HG03175 (cell line): ENCODE measurements around the gene TAX1BP3.

Source experiments
- ATAC-seq: cut with Tn5 transposase; IDR thresholded peaks from one replicate; pipeline ENCODE4 v1.9.1; 2021; ENCODE audit warnings: mild to moderate bottlenecking, moderate library complexity; ENCODE audit not compliant: unreplicated experiment

TAX1BP3 gene

GRCh38 chr17:3688852-3689261, 20.5 kb upstream of the TAX1BP3 start:
- no peak for ATAC-seq

GRCh38 chr17:3688027-3688553, 19.7 kb upstream of the TAX1BP3 start:
- ATAC-seq, result no peak

DNA sequence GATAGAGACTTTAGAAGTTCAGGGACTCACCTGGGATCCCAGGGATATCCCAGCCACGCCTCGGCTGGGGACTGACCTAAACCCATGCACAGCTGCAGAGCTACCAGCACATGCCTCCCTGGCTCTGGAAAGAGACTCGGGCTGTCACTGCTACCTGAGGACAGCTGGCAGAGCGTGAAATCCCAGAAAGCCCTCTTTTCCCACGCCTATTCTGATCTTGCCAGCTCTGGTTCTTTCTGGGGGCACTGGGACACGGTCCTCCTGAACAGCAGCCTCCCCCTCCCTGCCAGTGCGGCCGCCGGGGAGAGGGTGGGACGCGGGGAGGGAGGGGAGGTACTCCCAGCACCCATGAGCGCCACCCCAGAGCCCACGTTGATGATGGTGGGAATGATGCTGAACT, 16.8 kb upstream of the TAX1BP3 start:
- no peak for ATAC-seq

DNA sequence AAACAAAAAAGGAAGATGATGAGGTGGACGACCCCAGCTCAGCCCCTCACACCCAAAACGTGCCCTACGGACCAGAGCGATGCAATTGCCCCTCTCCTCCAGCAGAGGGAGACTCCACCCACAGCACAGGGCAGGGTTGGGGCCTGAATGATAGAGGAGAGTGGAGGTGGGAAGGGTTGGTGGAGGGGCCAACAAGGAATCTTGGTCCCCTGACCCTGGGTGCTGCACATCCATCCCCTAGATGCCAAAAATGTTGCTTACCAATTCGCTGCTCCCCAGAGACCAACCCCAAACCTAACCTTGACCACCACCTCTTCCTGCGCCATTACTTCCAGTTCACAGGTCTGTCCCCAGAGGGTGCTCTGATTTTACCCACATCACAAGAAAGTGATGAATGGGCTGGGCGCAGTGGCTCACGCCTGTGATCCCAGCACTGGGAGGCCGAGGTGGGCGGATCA, 14.7 kb upstream of the TAX1BP3 start:
- no peak for ATAC-seq

GRCh38 chr17:3682033-3682432, 13.7 kb upstream of the TAX1BP3 start:
- no peak for ATAC-seq

- ATAC-seq, result no peak
These were observed 13.2 kb upstream of the TAX1BP3 start for GRCh38 chr17:3681565-3681964.

GRCh38 chr17:3681057-3681456, 12.7 kb upstream of the TAX1BP3 start:
- no peak for ATAC-seq

DNA sequence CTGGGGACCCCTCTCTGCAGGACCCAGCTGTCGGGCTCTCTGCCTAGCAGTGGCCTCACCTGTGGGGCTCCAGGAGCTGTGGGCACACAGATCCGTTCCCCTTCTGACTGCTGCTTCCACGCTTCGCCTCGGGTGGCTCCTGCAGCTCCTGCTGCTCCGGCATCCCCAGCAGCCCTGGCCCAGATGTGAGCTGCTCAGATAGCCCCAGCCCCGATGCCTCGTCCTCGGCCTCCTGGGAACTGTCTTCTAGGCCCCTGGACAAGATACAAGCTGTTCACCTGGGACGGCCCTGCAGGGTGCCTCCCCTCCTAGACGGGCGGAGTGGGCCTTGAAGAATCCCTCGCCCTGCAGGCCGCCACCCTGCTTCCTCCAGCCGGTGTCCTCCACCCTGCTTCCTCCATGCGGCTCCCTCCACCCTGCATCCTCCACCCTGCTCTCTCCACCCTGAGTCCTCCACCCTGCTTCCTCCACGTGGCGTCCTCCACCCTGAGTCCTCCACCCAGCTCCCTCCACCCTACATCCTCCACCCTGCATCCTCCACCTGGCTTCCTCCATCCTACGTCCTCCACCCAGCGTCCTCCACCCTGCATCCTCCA, 11.3 kb upstream of the TAX1BP3 start:
- ATAC-seq, result no peak

DNA sequence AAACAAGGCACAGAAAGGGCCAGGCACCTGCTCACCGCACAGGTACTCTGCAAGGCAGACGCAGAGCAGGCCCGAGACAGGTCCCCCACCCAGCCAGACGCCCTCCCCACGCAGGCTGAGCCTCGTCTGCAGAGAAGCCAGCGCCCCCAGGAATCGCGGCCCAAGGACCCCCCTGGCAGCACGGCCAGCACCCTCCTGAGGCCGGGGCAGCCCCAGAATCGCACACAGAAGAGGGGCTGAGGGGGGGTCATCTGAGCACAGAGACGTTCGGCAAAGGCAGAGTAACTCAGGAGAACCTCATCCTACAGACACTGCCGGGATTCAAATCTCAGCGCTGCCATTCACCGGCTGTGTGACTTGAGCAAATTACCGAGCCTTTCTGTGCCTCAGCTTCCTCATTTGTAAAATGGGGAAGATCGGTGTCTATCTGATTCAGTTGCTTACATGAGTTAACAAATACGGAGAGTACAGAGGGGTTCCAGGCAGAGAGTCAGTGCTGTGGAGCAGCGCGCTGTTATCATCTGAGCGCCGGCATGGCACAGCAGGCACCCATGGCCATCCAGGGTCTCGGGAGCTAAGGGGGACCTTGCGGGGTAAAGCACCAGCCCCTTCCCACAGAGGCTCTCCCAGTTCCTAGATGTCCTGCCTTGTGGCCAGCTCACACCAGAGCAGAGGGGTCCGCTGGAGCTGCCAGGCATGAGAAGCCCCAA, 10.6 kb upstream of the TAX1BP3 start:
- no peak for ATAC-seq

- ATAC-seq, result no peak
These were observed 9.9 kb upstream of the TAX1BP3 start for GRCh38 chr17:3678095-3678820.

GRCh38 chr17:3675886-3676285, 7.5 kb upstream of the TAX1BP3 start:
- no peak for ATAC-seq

DNA sequence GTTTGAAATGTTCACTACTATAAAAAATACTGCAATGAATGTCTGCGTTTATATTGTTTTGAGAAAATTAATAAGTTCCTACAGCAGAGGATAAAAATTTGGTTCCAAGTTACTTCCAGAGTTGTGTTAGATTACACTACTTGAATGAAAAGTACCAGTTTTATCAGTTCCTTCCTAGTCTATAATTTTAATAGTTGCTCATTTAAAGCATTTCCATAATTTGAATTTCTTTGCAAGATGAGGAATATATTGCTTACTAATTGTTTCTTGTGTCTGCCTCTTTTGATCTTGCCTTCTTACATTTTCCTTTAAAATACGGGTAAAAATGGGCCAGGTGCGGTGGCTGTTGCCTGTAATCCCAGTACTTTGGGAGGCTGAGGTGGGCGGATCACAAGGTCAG, 4.2 kb upstream of the TAX1BP3 start:
- ATAC-seq, result no peak

- ATAC-seq, result no peak
These were observed 1.2 kb upstream of the TAX1BP3 start for GRCh38 chr17:3669548-3669947.

DNA sequence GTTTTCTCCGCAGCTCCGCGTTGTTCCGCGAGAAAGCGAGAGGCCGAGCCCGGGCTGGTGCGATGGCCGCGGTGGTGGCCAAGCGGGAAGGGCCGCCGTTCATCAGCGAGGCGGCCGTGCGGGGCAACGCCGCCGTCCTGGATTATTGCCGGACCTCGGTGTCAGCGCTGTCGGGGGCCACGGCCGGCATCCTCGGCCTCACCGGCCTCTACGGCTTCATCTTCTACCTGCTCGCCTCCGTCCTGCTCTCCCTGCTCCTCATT, 638 bp upstream of the TAX1BP3 start:
- ATAC-seq, result no peak

- peak; percentile 9 for ATAC-seq
These were observed 756 bp downstream of the TAX1BP3 start for GRCh38 chr17:3667366-3668278.

DNA sequence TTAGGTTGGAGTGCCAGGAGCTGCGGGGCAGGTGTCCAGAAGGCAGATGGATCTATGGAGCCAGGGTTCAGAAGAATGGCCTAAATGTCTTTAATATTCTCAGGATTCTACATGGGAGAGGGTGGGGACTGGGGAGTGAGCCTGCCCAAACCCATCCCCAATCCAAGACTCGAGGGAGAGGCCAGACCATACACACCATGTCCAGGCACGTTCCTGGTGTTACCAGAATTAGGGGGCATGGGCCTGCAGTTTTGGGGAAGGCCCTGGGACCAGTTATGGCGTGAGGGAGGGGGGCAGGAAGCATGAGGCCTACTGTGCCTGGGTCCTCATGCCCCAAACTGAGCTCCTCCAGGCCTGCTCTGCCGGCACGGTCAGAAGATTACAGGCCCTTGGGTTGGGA, 1.9 kb downstream of the TAX1BP3 start:
- no peak for ATAC-seq

DNA sequence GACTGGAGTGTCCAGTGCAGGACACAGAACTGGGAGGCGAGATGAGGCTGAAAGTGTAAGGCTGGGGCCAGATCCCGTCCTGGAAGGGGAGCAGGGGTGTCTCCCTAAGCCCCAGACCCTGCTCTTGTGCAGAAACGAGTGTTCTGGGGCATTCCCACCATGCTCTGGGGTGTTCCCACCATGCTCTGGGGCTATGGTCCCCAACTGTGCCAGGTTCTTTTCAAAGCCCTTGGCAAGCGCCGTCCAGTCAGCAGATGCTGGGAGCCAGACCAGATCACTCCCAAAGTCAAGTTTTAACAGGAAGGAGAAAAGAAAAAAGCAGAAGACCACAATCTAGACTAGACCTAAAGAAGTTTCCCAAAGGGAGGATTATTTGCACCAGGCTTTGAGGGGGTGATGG, 2.5 kb downstream of the TAX1BP3 start:
- ATAC-seq, result no peak

DNA sequence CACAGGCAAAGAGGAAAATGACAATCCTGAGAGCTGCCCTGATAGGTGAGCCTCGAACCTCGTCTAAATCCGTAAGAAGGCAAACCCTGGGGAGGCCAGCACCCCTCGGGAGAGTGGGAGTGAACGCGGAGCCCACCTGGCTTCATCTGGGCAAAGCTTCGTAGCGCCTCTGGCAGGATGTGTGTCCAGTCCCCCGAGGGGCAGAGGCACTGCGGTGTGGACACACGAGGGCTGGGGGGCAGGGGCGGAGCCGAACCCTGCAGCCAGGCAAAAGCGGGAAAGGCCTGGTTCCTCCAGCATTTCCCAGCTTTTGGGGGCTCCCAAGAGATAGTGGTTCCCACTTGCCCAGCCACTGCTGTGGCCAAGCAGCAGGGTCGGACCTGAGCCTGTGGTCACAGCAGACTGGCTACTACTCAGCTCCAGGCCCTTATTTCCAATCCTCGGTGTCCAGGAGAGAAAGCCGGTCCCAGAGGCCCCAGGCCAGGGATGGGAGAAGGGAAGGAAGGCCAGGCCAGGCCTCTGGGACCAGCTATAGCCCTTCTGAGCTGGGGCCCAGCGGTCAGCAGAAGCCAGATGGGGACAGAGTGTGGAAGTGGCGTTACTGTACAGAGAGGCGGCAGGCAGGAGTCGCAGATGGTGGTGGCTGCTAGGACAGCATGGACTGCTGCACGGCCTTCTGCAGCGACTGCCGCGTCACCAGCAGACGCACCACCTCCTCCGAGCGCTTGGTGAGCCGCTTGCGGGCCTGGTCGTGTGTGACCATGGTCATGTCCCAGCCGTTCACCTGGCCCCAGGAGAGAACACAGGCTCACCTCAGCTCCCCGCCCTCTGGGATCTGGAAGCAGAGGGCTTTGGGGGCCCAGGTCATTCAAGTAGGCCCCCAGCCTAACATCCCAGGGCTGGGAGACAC, 5.0 kb downstream of the TAX1BP3 start:
- no peak for ATAC-seq

DNA sequence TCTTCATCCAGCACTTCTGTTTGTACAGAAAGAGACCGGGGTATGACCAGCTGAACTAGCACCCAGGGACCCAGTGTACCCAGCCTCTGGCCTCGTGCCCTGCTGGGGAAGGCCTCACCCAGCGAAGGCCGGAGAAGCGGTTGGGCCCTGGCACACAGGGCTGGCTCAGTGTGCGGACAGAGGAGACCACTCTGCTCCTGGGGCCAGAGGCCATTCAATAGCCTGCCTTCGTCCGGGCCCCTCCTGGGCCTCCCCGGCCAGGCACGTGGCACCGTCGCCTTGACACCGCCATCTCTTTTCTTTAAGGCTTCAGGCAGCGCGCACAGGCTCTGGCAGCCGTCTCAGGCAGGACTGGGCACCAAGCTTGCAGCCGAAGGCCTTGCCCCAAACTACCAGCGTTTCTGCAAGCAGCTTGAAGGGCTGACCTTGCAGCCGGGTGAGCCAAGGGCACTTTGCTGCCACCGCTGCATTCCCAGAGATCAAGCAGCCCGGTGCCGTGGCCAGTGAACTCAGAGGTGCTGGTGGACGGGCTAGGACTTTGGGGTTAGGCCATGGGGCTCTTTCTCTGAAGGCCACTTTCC, 8.0 kb downstream of the TAX1BP3 start:
- ATAC-seq, result no peak
